ENCODE measurements around the gene CLEC4G.

The CLEC4G gene

DNA sequence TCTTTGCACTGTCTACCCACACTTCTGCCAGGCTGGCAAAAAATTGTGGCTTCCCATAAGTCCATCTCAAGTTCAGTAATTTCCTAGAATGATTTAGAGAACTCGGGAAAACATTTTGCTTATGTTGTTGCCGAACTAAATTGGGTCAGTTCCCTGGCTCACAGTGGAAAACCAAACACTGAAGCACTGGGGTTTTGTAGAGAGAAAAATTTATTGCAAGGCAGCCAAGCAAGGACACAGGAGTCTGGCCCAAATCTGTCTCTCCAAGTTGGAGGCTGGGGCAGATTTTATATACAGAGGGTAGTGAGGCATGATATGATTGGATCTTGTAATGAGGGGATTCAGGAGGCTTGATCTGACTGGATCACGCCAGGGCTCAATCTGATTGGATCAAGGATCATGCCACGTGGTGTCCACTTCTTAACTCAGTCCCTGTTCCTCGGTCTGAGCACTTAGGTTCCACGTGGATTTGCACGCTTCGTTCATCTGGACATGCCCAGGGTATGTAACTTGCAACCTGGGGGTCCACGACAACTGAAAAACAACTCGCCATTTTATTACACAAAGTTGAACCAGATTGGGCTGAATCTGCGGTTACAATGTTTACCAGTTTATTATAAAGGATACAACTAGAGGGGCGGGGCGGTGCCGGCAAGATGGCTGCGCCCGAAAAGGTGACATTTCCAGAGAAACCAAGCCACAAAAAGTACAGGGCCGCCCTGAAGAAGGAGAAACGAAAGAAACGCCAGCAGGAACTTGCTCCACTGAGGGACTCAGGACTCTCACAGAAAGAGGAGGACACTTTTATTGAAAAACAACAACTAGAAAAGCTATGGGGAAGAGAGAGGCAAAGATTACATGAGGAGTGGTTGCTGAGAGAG lies 8.1 kb upstream of the CLEC4G start:
- H3K9me2 ChIP-seq (replicated peaks; ENCODE audit: insufficient read depth, low read length): no peaks in the 10 kb centered on the region

GRCh38 chr19:7739211-7739755 lies 7.4 kb upstream of the CLEC4G start:
- Histone ChIP-seq H3K79me2 (ENCODE audit: low read length) (no peaks in the 10 kb centered on the region), H3K4me1 (ENCODE audit: low read length) (no peaks in the 10 kb centered on the region), H3K4me3 (ENCODE audit: low read length) (no peak overlapping the region), H3K9ac (ENCODE audit: low read length) (no peak overlapping the region), H3K27ac (ENCODE audit: low read length) (no peak overlapping the region), H3K27me3 (replicated peaks; ENCODE audit: insufficient read depth, low read length) (peaks cover 97% of the 10 kb centered on the region), H4K20me1 (ENCODE audit: insufficient read depth, low read length) (no peaks in the 10 kb centered on the region), H3K9me2 (replicated peaks; ENCODE audit: insufficient read depth, low read length) (no peaks in the 10 kb centered on the region), H3K9me3 (replicated peaks; ENCODE audit: insufficient read depth, low read length) (no peaks in the 10 kb centered on the region), H2AFZ (ENCODE audit: low read length) (no peak overlapping the region), H3K36me3 (replicated peaks; ENCODE audit: insufficient read depth, low read length) (no peaks in the 10 kb centered on the region), H3K4me2 (ENCODE audit: low read depth, low read length) (no peak overlapping the region), H3F3A (ENCODE audit: insufficient read depth, low read length) (no peaks in the 10 kb centered on the region)
- TF ChIP-seq CTCF (IDR thresholded peaks at IDR 0.05; ENCODE audit: low read length) (no peak), EZH2 (optimal IDR thresholded peaks at IDR 0.05; ENCODE audit: low read depth, low read length) (no peak), EZH2phosphoT487 (IDR thresholded peaks at IDR 0.05; ENCODE audit: low read length) (no peak)
- DNase-seq: no peak

More for the DNA sequence above, 8.1 kb upstream of the CLEC4G start:
- TF ChIP-seq CTCF (IDR thresholded peaks at IDR 0.05; ENCODE audit: low read length) (no peak), EZH2phosphoT487 (IDR thresholded peaks at IDR 0.05; ENCODE audit: low read length) (no peak), EZH2 (optimal IDR thresholded peaks at IDR 0.05; ENCODE audit: low read depth, low read length) (no peak)
- Histone ChIP-seq H3K27ac (ENCODE audit: low read length) (no peak overlapping the region), H4K20me1 (ENCODE audit: insufficient read depth, low read length) (no peaks in the 10 kb centered on the region), H3K4me3 (ENCODE audit: low read length) (no peak overlapping the region), H3K4me1 (ENCODE audit: low read length) (no peaks in the 10 kb centered on the region), H3K4me2 (ENCODE audit: low read depth, low read length) (no peak overlapping the region), H3K9ac (ENCODE audit: low read length) (no peak overlapping the region), H3K27me3 (replicated peaks; ENCODE audit: insufficient read depth, low read length) (peaks cover 96% of the 10 kb centered on the region), H2AFZ (ENCODE audit: low read length) (no peak overlapping the region), H3F3A (ENCODE audit: insufficient read depth, low read length) (no peaks in the 10 kb centered on the region), H3K36me3 (replicated peaks; ENCODE audit: insufficient read depth, low read length) (no peaks in the 10 kb centered on the region), H3K9me3 (replicated peaks; ENCODE audit: insufficient read depth, low read length) (no peaks in the 10 kb centered on the region), H3K79me2 (ENCODE audit: low read length) (no peaks in the 10 kb centered on the region)
- no peak for DNase-seq

GRCh38 chr19:7738023-7738422 lies 6.1 kb upstream of the CLEC4G start:
- no peaks in the 10 kb centered on the region for H3K79me2 ChIP-seq (ENCODE audit: low read length)
- H3F3A ChIP-seq (ENCODE audit: insufficient read depth, low read length): no peaks in the 10 kb centered on the region
- H3K36me3 ChIP-seq (replicated peaks; ENCODE audit: insufficient read depth, low read length): no peaks in the 10 kb centered on the region
- H4K20me1 ChIP-seq (ENCODE audit: insufficient read depth, low read length): no peaks in the 10 kb centered on the region
- no peak overlapping the region for H3K4me3 ChIP-seq (ENCODE audit: low read length)
- peaks cover 97% of the 10 kb centered on the region for H3K27me3 ChIP-seq (replicated peaks; ENCODE audit: insufficient read depth, low read length)
- no peak overlapping the region for H3K9ac ChIP-seq (ENCODE audit: low read length)
- no peak for DNase-seq
- H3K9me3 ChIP-seq (replicated peaks; ENCODE audit: insufficient read depth, low read length): no peaks in the 10 kb centered on the region
- no peaks in the 10 kb centered on the region for H3K9me2 ChIP-seq (replicated peaks; ENCODE audit: insufficient read depth, low read length)
- H2AFZ ChIP-seq (ENCODE audit: low read length): no peak overlapping the region
- H3K4me2 ChIP-seq (ENCODE audit: low read depth, low read length): no peak overlapping the region
- no peak overlapping the region for H3K27ac ChIP-seq (ENCODE audit: low read length)
- no peaks in the 10 kb centered on the region for H3K4me1 ChIP-seq (ENCODE audit: low read length)
- TF ChIP-seq CTCF (IDR thresholded peaks at IDR 0.05; ENCODE audit: low read length): no peak
- TF ChIP-seq EZH2 (optimal IDR thresholded peaks at IDR 0.05; ENCODE audit: low read depth, low read length): no peak
- no peak for TF ChIP-seq EZH2phosphoT487 (IDR thresholded peaks at IDR 0.05; ENCODE audit: low read length)
